PC-9 (cell line): ENCODE data around the gene FAM118A. TPM values are rescaled to one million over a fixed set of nuclear protein-coding genes. Genes with fewer than 3 reads are reported as not detected.
"Not testable (repeated sequence)": the region's sequence is repeated elsewhere in the genome, so short reads cannot be mapped to it uniquely, and the experiment has no call there.

Source experiments
- BruUV-seq: library from RNA; stranded (reverse); fragments of 400-500 nt; replicated peaks from 2 replicates; lab custom pipeline; 2021; lab: Mats Ljungman, UMichigan
- CTCF ChIA-PET: fragments of 300-600 bp; sonication (Branson Sonifier 250); formaldehyde crosslinking; loops from one replicate; lab custom pipeline; 2022; ENCODE audit warnings: antibody characterized with exemption; lab: Charles Lee
- POLR2A ChIA-PET: fragments of 300-600 bp; sonication (Branson Sonifier 250); formaldehyde crosslinking; loops from one replicate; lab custom pipeline; 2022; ENCODE audit warnings: antibody characterized with exemption; ENCODE audit not compliant: unreplicated experiment; lab: Charles Lee
- DNase-seq, 2 experiments: peaks; one replicate each; pipeline versions ENCODE4 v3.0.0 to v3.0.0-alpha.2; 2015 to 2022; ENCODE audit warnings: mixed read lengths in 1 of 2
- H2AFZ ChIP-seq: fragments of 200-600 bp; sonication (generic); 2 replicates; pipeline ENCODE4 v1.8.1; 2017; ENCODE audit warnings: antibody characterized with exemption
- H3F3A ChIP-seq: fragments of 200-600 bp; sonication (generic); 2 replicates; pipeline ENCODE4 v1.8.1; 2017; ENCODE audit warnings: antibody characterized with exemption, mild to moderate bottlenecking, low read depth; ENCODE audit not compliant: insufficient read depth
- H3K27ac ChIP-seq: fragments of 200-600 bp; sonication (generic); 2 replicates; pipeline ENCODE4 v1.6.1; 2016; ENCODE audit warnings: mixed run types
- H3K27me3 ChIP-seq: fragments of 200-600 bp; sonication (generic); 2 replicates; pipeline ENCODE4 v1.6.1; 2016; ENCODE audit warnings: low read depth, mixed run types; ENCODE audit not compliant: insufficient read depth
- H3K36me3 ChIP-seq: fragments of 200-600 bp; sonication (generic); 2 replicates; pipeline ENCODE4 v1.6.1; 2016; ENCODE audit warnings: low read depth, mixed run types
- H3K4me1 ChIP-seq: fragments of 200-600 bp; sonication (generic); replicated peaks from 2 replicates; pipeline ENCODE4 v1.6.1; 2016; ENCODE audit warnings: mixed run types; ENCODE audit not compliant: insufficient read depth
- H3K4me2 ChIP-seq: fragments of 200-600 bp; sonication (generic); 2 replicates; pipeline ENCODE4 v1.6.1; 2017; ENCODE audit warnings: mixed run types
- H3K4me3 ChIP-seq: fragments of 200-600 bp; sonication (generic); 2 replicates; pipeline ENCODE4 v1.6.1; 2016; ENCODE audit warnings: mixed run types
- H3K79me2 ChIP-seq: fragments of 200-600 bp; sonication (generic); 2 replicates; pipeline ENCODE4 v1.6.1; 2017; ENCODE audit warnings: low read depth, mixed run types
- H3K9me2 ChIP-seq: fragments of 200-600 bp; sonication (generic); 2 replicates; pipeline ENCODE4 v1.8.1; 2017; ENCODE audit warnings: mild to moderate bottlenecking; ENCODE audit not compliant: insufficient read depth
- H3K9me3 ChIP-seq: fragments of 200-600 bp; sonication (generic); 2 replicates; pipeline ENCODE4 v1.8.1; 2016; ENCODE audit warnings: low read depth; ENCODE audit not compliant: insufficient read depth
- H4K20me1 ChIP-seq: fragments of 200-600 bp; sonication (generic); 2 replicates; pipeline ENCODE4 v1.8.1; 2017; ENCODE audit not compliant: insufficient read depth
- EZH2 ChIP-seq: fragments of 200-600 bp; sonication (generic); IDR thresholded peaks from 2 replicates; pipeline ENCODE4 v1.8.0; 2017; ENCODE audit warnings: antibody characterized with exemption, low read depth
- intact Hi-C: fragments of 100-400 bp; cut with micrococcal nuclease; formaldehyde crosslinking; loops from one replicate; pipeline ENCODE4 v1.10.0; 2022; ENCODE audit not compliant: unreplicated experiment
- total RNA-seq: library from RNA; stranded (reverse); gene quantifications from 2 replicates; pipeline ENCODE4 v1.2.3, GENCODE V29; 2021
- TF ChIP-seq, protein P1 (sequence below): fragments of 200-600 bp; sonication (generic); conservative IDR thresholded peaks from 2 replicates; pipeline ENCODE4 v1.6.1; 2017; ENCODE audit warnings: mixed run types, antibody characterized with exemption, mild to moderate bottlenecking, moderate library complexity

The FAM118A gene
- total RNA-seq, 1 experiment from 2014 or later, result 24.4 TPM

DNA sequence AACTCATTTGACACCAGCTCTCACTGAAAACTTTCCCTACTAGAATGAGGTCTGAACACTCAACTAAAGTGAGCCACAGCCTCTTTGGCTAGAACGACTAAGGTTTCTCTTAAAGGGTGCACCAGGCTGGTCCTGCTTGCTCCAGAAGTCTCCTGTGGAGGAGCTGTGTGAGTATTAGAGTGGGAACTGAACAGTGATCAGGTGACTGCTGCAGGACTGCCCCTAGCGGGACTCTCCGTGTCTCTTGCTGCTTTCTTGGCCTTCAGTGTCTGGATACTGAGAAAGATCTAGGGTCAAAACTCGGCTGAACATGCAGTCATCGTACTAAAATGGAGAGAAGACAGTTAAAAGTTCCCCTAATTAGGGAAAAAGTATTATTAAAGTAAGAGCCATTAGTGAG lies 34.6 kb downstream of the FAM118A start:
- BruUV-seq, result no TSS peak
- ChIA-PET CTCF (interaction anchor here (0.6 kb wide), 1 partner anchor 650 kb away, joined by 3 read pairs; no protein-coding TSS in a partner anchor), POLR2A (no interaction called here)
- Histone ChIP-seq H2AFZ (no peak overlapping the region), H3F3A (peaks cover 9% of the 10 kb centered on the region; the same call in 1 of the 2 replicates), H3K4me3 (no peak overlapping the region), H3K9me3 (no peaks in the 10 kb centered on the region), H3K4me1 (no peaks in the 10 kb centered on the region), H3K36me3 (peaks cover 9% of the 10 kb centered on the region; the same call in 1 of the 2 replicates), H3K27ac (no peak overlapping the region), H3K4me2 (no peak overlapping the region), H3K27me3 (no peaks in the 10 kb centered on the region), H3K9me2 (no peaks in the 10 kb centered on the region), H4K20me1 (no peaks in the 10 kb centered on the region), H3K79me2 (no peaks in the 10 kb centered on the region)
- no peak for DNase-seq
- no peak for TF ChIP-seq EZH2
- TF ChIP-seq, protein P1, sequence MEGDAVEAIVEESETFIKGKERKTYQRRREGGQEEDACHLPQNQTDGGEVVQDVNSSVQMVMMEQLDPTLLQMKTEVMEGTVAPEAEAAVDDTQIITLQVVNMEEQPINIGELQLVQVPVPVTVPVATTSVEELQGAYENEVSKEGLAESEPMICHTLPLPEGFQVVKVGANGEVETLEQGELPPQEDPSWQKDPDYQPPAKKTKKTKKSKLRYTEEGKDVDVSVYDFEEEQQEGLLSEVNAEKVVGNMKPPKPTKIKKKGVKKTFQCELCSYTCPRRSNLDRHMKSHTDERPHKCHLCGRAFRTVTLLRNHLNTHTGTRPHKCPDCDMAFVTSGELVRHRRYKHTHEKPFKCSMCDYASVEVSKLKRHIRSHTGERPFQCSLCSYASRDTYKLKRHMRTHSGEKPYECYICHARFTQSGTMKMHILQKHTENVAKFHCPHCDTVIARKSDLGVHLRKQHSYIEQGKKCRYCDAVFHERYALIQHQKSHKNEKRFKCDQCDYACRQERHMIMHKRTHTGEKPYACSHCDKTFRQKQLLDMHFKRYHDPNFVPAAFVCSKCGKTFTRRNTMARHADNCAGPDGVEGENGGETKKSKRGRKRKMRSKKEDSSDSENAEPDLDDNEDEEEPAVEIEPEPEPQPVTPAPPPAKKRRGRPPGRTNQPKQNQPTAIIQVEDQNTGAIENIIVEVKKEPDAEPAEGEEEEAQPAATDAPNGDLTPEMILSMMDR, result no peak
- intact Hi-C loops, result no loop called here

DNA sequence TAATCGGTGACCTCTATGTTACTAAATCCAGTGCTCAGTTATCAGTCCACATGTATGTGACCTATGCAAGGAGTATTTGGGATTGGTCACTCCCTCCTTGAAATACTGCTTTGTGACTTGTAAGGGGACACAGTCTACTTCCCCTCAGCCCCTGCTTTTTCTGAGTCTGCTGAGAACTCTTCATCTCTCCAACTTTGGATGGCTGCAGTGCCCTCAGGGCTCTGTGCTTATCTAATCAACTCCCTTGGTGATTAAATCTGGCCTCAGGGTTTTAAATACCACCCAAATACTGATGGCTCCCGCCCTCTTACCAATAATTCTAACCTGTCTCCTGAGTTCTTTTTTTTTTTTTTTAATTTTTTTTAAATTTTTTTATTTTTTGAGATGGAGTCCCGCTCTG lies 40.2 kb downstream of the FAM118A start:
- no peaks in the 10 kb centered on the region for H3F3A ChIP-seq
- no TSS peak for BruUV-seq
- no peaks in the 10 kb centered on the region for H3K9me2 ChIP-seq
- H4K20me1 ChIP-seq, result no peaks in the 10 kb centered on the region
- H3K27me3 ChIP-seq, result no peaks in the 10 kb centered on the region
- ChIA-PET CTCF (no interaction called here), POLR2A (no interaction called here)
- H3K36me3 ChIP-seq, result no peaks in the 10 kb centered on the region; the same call in 1 of the 2 replicates
- no peaks in the 10 kb centered on the region for H3K9me3 ChIP-seq
- no peak overlapping the region for H3K4me2 ChIP-seq
- intact Hi-C loops, result no loop called here
- H3K27ac ChIP-seq, result no peak overlapping the region
- no peak overlapping the region for H3K4me3 ChIP-seq
- no peaks in the 10 kb centered on the region for H3K79me2 ChIP-seq
- no peak overlapping the region for H2AFZ ChIP-seq
- no peak for DNase-seq
- TF ChIP-seq, protein P1, result no peak
- TF ChIP-seq EZH2, result no peak
- no peaks in the 10 kb centered on the region for H3K4me1 ChIP-seq

DNA sequence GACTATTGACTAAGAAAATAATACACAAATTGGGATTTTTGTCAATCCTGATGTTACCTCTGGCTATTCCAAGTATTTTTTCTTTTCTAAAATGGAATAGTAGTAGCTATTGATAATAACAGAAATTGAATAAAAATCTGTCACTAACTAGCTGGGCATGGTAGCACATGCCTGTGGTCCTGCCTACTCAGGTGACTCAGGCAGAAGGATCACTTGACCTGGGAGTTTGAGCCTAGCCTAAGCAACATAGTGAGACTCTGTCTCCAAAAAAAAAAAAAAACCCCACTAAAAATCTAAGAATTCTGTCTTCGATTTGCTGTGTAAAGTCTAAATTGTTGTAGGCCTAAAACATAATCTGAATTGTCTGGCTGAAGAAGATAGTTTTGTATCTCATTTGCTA lies 42.2 kb downstream of the FAM118A start:
- H3K4me1 ChIP-seq, result no peaks in the 10 kb centered on the region
- H3K4me3 ChIP-seq, result no peak overlapping the region
- CTCF ChIA-PET, result no interaction called here
- H3K9me3 ChIP-seq, result no peaks in the 10 kb centered on the region
- H3K27me3 ChIP-seq, result no peaks in the 10 kb centered on the region
- H3K36me3 ChIP-seq, result no peaks in the 10 kb centered on the region
- no peaks in the 10 kb centered on the region for H3K79me2 ChIP-seq
- no peaks in the 10 kb centered on the region for H3F3A ChIP-seq
- POLR2A ChIA-PET, result no interaction called here
- H3K4me2 ChIP-seq, result no peak overlapping the region
- TF ChIP-seq, protein P1, result no peak
- no peak for TF ChIP-seq EZH2
- no peaks in the 10 kb centered on the region for H3K9me2 ChIP-seq
- DNase-seq, result no peak
- no TSS peak for BruUV-seq
- H3K27ac ChIP-seq, result no peak overlapping the region
- H2AFZ ChIP-seq, result no peak overlapping the region
- intact Hi-C loops, result no loop called here
- H4K20me1 ChIP-seq, result no peaks in the 10 kb centered on the region

- DNase-seq, result peak in 1 of 2 experiments; percentile 61
- CTCF ChIA-PET, result interaction anchor here (0.6 kb wide), 1 partner anchor 181 kb away, joined by 4 read pairs; no protein-coding TSS in a partner anchor
- H3K27ac ChIP-seq, H3K9me2 ChIP-seq, H3K4me3 ChIP-seq, H2AFZ ChIP-seq, H3K4me1 ChIP-seq, intact Hi-C loops, H3K9me3 ChIP-seq, H3K4me2 ChIP-seq, POLR2A ChIA-PET, H3K27me3 ChIP-seq, BruUV-seq, H3K36me3 ChIP-seq, H3K79me2 ChIP-seq, H3F3A ChIP-seq, H4K20me1 ChIP-seq: not testable (repeated sequence)
Measured at GRCh38 chr22:45352757-45353156, 43.0 kb downstream of the FAM118A start.
